HEK293 (cell line): ENCODE results near the gene MDM4.

Experiments used
- CTCF ChIA-PET: fragments of 350-600 bp; formaldehyde crosslinking; extraction: SDS; loops from one replicate; lab custom pipeline; 2021; ENCODE audit warnings: antibody characterized with exemption; lab: Yijun Ruan, JAX
- POLR2A ChIA-PET: fragments of 300-600 bp; formaldehyde crosslinking; extraction: SDS; loops from one replicate; lab custom pipeline; 2020; ENCODE audit warnings: antibody characterized with exemption, inconsistent platforms; lab: Yijun Ruan, JAX
- H3K27ac ChIP-seq: fragments of 200-500 bp; sonication (Bioruptor generic); 2 replicates; pipeline ENCODE4 v1.5.1; 2014; ENCODE audit warnings: low read depth, low read length, control low read depth, inconsistent platforms; ENCODE audit errors: extremely low read depth
- H3K36me3 ChIP-seq, 2 experiments: fragments of 200-500 bp in 1 of 2; sonication (Bioruptor generic) in 1 of 2; 1 replicate in 1 of 2; 2 replicates in 1 of 2; pipeline ENCODE4 v1.5.1; 2014 to 2017; ENCODE audit warnings: inconsistent platforms in 2 of 2, low read length in 2 of 2; ENCODE audit not compliant: control insufficient read depth in 2 of 2, insufficient read depth in 1 of 2
- H3K4me1 ChIP-seq: fragments of 200-500 bp; sonication (Bioruptor generic); 2 replicates; pipeline ENCODE4 v1.5.1; 2014; ENCODE audit warnings: mild to moderate bottlenecking, low read length, inconsistent platforms; ENCODE audit not compliant: control insufficient read depth, insufficient read depth
- H3K4me3 ChIP-seq: 2 replicates; pipeline ENCODE4 v1.5.1; 2011; ENCODE audit warnings: low read depth, mild to moderate bottlenecking, control low read depth, low read length, moderate library complexity
- H3K9me3 ChIP-seq: fragments of 200-500 bp; sonication (Bioruptor generic); 2 replicates; pipeline ENCODE4 v1.5.1; 2014; ENCODE audit warnings: low read depth, low read length, inconsistent platforms; ENCODE audit not compliant: control insufficient read depth, insufficient read depth
- AEBP2 ChIP-seq: fragments of 450-650 bp; formaldehyde crosslinking; IDR thresholded peaks from 2 replicates; pipeline ENCODE4 v1.5.1; 2016; ENCODE audit warnings: missing biosample characterization, missing genetic modification characterization, borderline replicate concordance
- EGR2 ChIP-seq: fragments of 450-650 bp; formaldehyde crosslinking; IDR thresholded peaks from 2 replicates; pipeline ENCODE4 v1.5.1; 2016; ENCODE audit warnings: low read depth, missing biosample characterization, missing genetic modification characterization
- FEZF1 ChIP-seq: fragments of 450-650 bp; formaldehyde crosslinking; IDR thresholded peaks from 2 replicates; pipeline ENCODE4 v1.5.1; 2016; ENCODE audit warnings: missing biosample characterization, missing genetic modification characterization
- PRDM10 ChIP-seq: fragments of 450-650 bp; formaldehyde crosslinking; IDR thresholded peaks from 2 replicates; pipeline ENCODE4 v1.5.1; 2016; ENCODE audit warnings: missing biosample characterization, missing genetic modification characterization
- YY2 ChIP-seq: fragments of 450-650 bp; formaldehyde crosslinking; IDR thresholded peaks from 2 replicates; pipeline ENCODE4 v1.5.1; 2016; ENCODE audit warnings: missing biosample characterization, missing genetic modification characterization
- ZBTB21 ChIP-seq: fragments of 450-650 bp; formaldehyde crosslinking; IDR thresholded peaks from 2 replicates; pipeline ENCODE4 v1.5.1; 2017; ENCODE audit warnings: missing biosample characterization, missing genetic modification characterization
- ZBTB44 ChIP-seq: fragments of 450-650 bp; IDR thresholded peaks from 2 replicates; pipeline ENCODE4 v1.5.1; 2018; ENCODE audit warnings: missing biosample characterization, mild to moderate bottlenecking, missing genetic modification characterization
- ZFP37 ChIP-seq: fragments of 450-650 bp; formaldehyde crosslinking; IDR thresholded peaks from 2 replicates; pipeline ENCODE4 v1.5.1; 2016; ENCODE audit warnings: missing biosample characterization, missing genetic modification characterization
- ZNF155 ChIP-seq: fragments of 450-650 bp; formaldehyde crosslinking; IDR thresholded peaks from 2 replicates; pipeline ENCODE4 v1.5.1; 2016; ENCODE audit warnings: missing biosample characterization, missing genetic modification characterization
- ZNF211 ChIP-seq: fragments of 450-650 bp; formaldehyde crosslinking; IDR thresholded peaks from 2 replicates; pipeline ENCODE4 v1.5.1; 2016; ENCODE audit warnings: low read depth, missing biosample characterization, missing genetic modification characterization
- ZNF248 ChIP-seq: fragments of 450-650 bp; formaldehyde crosslinking; IDR thresholded peaks from 2 replicates; pipeline ENCODE4 v1.5.1; 2017; ENCODE audit warnings: missing biosample characterization, missing genetic modification characterization
- ZNF266 ChIP-seq: fragments of 450-650 bp; formaldehyde crosslinking; IDR thresholded peaks from 2 replicates; pipeline ENCODE4 v1.5.1; 2016; ENCODE audit warnings: missing biosample characterization, missing genetic modification characterization, low read depth
- ZNF350 ChIP-seq: fragments of 450-650 bp; formaldehyde crosslinking; IDR thresholded peaks from 2 replicates; pipeline ENCODE4 v1.5.0; 2017; ENCODE audit warnings: missing biosample characterization, mild to moderate bottlenecking, missing genetic modification characterization
- ZNF449 ChIP-seq: fragments of 450-650 bp; formaldehyde crosslinking; IDR thresholded peaks from 2 replicates; pipeline ENCODE4 v1.5.1; 2017; ENCODE audit warnings: missing biosample characterization, mild to moderate bottlenecking, missing genetic modification characterization, moderate library complexity
- ZNF549 ChIP-seq: fragments of 450-650 bp; IDR thresholded peaks from 2 replicates; pipeline ENCODE4 v1.5.1; 2018; ENCODE audit warnings: missing biosample characterization, missing genetic modification characterization, mild to moderate bottlenecking, inconsistent platforms, moderate library complexity
- ZNF610 ChIP-seq: fragments of 450-650 bp; formaldehyde crosslinking; IDR thresholded peaks from 2 replicates; pipeline ENCODE4 v1.5.1; 2016; ENCODE audit warnings: missing biosample characterization, missing genetic modification characterization, borderline replicate concordance
- ZXDB ChIP-seq: fragments of 450-650 bp; formaldehyde crosslinking; IDR thresholded peaks from 2 replicates; pipeline ENCODE4 v1.5.1; 2016; ENCODE audit warnings: missing biosample characterization, missing genetic modification characterization
- TF ChIP-seq, protein P1 (sequence below): IDR thresholded peaks from 2 replicates; pipeline ENCODE4 v1.6.1; 2011; ENCODE audit warnings: mild to moderate bottlenecking, low read depth, low read length, borderline replicate concordance
- TF ChIP-seq, protein P2 (sequence below): fragments of 450-650 bp; formaldehyde crosslinking; IDR thresholded peaks from 2 replicates; pipeline ENCODE4 v1.5.1; 2016; ENCODE audit warnings: missing biosample characterization, missing genetic modification characterization
- TF ChIP-seq, protein P3 (sequence below): fragments of 450-650 bp; formaldehyde crosslinking; IDR thresholded peaks from 2 replicates; pipeline ENCODE4 v1.5.1; 2016; ENCODE audit warnings: missing biosample characterization, missing genetic modification characterization

MDM4 gene

DNA sequence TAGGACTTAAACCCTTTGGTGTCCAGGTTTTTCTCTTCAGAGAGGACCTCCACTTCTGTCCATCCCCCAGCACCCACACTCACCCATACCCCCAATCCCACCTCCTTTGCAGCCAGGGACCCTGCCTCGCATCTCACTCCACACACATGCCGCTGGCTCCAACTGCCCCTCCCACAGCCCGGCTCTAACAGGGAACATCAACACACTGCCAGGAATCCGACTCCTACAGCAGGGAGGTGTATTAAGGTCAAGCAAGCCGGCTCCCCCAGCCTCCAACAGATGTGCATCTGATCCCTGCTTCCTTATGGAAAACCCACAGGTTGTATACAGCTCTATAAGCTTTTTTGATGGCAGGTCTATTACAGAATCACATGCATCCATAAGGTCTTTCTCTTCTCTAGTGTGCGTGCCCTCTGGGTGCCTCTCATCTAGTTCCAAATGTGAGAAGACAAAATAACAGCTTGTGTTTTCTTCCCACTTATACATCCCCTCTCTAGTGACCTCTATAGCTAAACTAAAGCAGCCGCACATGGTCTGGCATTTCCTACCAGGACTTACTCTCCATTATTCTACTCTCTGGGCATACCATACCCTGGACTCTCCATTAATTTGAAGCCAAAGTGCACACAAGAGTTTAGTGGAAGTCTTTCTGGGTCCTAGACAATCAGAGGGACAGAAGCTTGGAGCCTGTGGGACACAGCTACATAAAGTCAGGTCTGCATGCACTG lies 37.9 kb upstream of the MDM4 start:
- POLR2A ChIA-PET = interaction anchor here (1.1 to 3.4 kb wide), 2 partner anchors 11 to 15 kb away, joined by 3 to 16 read pairs; partner anchors contain the start of gene PIK3C2B
- no peaks in the 10 kb centered on the region for H3K36me3 ChIP-seq
- no peaks in the 10 kb centered on the region for H3K9me3 ChIP-seq
- no peaks in the 10 kb centered on the region; the same call in 1 of the 2 replicates for H3K4me1 ChIP-seq
- H3K4me3 ChIP-seq = no peak overlapping the region
- H3K27ac ChIP-seq = no peak overlapping the region
- CTCF ChIA-PET = interaction anchor here (1.0 to 3.8 kb wide), 12 partner anchors 9 to 329 kb away, joined by 3 to 25 read pairs (median 5); partner anchors contain the start of gene PIK3C2B
- no peak for TF ChIP-seq ZNF610 (tag by site-specific recombination)
- no peak for TF ChIP-seq ZNF248 (tag by site-specific recombination)
- TF ChIP-seq, protein P1, sequence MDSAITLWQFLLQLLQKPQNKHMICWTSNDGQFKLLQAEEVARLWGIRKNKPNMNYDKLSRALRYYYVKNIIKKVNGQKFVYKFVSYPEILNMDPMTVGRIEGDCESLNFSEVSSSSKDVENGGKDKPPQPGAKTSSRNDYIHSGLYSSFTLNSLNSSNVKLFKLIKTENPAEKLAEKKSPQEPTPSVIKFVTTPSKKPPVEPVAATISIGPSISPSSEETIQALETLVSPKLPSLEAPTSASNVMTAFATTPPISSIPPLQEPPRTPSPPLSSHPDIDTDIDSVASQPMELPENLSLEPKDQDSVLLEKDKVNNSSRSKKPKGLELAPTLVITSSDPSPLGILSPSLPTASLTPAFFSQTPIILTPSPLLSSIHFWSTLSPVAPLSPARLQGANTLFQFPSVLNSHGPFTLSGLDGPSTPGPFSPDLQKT = no peak
- TF ChIP-seq ZNF266 (tag by site-specific recombination) = no peak
- TF ChIP-seq ZBTB21 (tag by site-specific recombination) = no peak
- TF ChIP-seq, protein P2, sequence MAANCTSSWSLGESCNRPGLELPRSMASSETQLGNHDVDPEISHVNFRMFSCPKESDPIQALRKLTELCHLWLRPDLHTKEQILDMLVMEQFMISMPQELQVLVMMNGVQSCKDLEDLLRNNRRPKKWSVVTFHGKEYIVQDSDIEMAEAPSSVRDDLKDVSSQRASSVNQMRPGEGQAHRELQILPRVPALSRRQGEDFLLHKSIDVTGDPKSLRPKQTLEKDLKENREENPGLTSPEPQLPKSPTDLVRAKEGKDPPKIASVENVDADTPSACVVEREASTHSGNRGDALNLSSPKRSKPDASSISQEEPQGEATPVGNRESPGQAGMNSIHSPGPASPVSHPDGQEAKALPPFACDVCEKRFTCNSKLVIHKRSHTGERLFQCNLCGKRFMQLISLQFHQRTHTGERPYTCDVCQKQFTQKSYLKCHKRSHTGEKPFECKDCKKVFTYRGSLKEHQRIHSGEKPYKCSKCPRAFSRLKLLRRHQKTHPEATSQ (tag by site-specific recombination) = no peak
- no peak for TF ChIP-seq ZXDB (tag by site-specific recombination)
- no peak for TF ChIP-seq ZNF549 (tag by site-specific recombination)
- no peak for TF ChIP-seq PRDM10 (tag by site-specific recombination)
- TF ChIP-seq ZBTB44 (tag by site-specific recombination) = no peak
- no peak for TF ChIP-seq EGR2 (tag by site-specific recombination)
- no peak for TF ChIP-seq AEBP2 (tag by site-specific recombination)

DNA sequence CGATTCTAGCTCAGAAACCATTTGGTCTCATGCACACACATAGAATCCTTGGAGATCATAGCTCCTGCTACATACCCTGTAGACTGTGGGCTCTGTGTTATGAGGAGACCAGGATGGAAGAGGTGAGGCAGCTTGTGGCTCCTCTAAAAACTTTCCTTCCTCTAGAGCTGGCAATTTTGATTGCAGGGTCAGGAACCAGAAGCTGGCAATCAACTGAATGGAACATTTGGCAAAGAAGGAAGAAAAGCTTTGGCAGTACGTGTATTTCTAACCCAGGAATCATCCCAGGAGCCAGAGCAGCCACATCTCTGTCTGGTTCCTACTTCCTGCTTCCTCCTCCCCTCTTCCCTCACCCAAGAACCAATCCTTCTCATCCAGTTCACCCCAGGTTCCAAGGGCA lies 37.3 kb upstream of the MDM4 start:
- TF ChIP-seq, protein P3, sequence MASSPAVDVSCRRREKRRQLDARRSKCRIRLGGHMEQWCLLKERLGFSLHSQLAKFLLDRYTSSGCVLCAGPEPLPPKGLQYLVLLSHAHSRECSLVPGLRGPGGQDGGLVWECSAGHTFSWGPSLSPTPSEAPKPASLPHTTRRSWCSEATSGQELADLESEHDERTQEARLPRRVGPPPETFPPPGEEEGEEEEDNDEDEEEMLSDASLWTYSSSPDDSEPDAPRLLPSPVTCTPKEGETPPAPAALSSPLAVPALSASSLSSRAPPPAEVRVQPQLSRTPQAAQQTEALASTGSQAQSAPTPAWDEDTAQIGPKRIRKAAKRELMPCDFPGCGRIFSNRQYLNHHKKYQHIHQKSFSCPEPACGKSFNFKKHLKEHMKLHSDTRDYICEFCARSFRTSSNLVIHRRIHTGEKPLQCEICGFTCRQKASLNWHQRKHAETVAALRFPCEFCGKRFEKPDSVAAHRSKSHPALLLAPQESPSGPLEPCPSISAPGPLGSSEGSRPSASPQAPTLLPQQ (tag by site-specific recombination) = no peak
- TF ChIP-seq ZFP37 (tag by site-specific recombination) (no peak), ZNF449 (no peak), ZNF350 (tag by site-specific recombination) (no peak), YY2 (tag by site-specific recombination) (no peak), FEZF1 (tag by site-specific recombination) (no peak), ZNF155 (tag by site-specific recombination) (no peak), ZNF211 (tag by site-specific recombination) (no peak)
- TF ChIP-seq, all 188 proteins: peak for 0
- Histone ChIP-seq H3K4me3 (no peak overlapping the region), H3K9me3 (no peaks in the 10 kb centered on the region), H3K27ac (no peak overlapping the region), H3K4me1 (no peaks in the 10 kb centered on the region; the same call in 1 of the 2 replicates), H3K36me3 (no peaks in the 10 kb centered on the region)
- CTCF ChIA-PET = interaction anchor here (1.0 to 3.8 kb wide), 10 partner anchors 9 to 328 kb away, joined by 3 to 25 read pairs (median 5); partner anchors contain the start of gene PIK3C2B
- POLR2A ChIA-PET = interaction anchor here (1.1 to 3.4 kb wide), 2 partner anchors 10 to 14 kb away, joined by 3 to 16 read pairs; partner anchors contain the start of gene PIK3C2B
